Activated CD4-positive, alpha-beta T cell treated with anti-CD3 and anti-CD28 coated beads, Interleukin-2, Interleukin-6, amounts not matched to agents 100 ng/mL and 50 ng/mL, durations not matched to agents 16 hours and 8 hours (primary cell): ENCODE data around the gene ATP2A2.
"Not testable (repeated sequence)": the region's sequence is repeated elsewhere in the genome, so short reads cannot be mapped to it uniquely, and the experiment has no call there.

ENCODE experiments used
- DNase-seq: peaks from one replicate; pipeline ENCODE4 v3.0.0-alpha.2; 2020

The ATP2A2 gene

DNA sequence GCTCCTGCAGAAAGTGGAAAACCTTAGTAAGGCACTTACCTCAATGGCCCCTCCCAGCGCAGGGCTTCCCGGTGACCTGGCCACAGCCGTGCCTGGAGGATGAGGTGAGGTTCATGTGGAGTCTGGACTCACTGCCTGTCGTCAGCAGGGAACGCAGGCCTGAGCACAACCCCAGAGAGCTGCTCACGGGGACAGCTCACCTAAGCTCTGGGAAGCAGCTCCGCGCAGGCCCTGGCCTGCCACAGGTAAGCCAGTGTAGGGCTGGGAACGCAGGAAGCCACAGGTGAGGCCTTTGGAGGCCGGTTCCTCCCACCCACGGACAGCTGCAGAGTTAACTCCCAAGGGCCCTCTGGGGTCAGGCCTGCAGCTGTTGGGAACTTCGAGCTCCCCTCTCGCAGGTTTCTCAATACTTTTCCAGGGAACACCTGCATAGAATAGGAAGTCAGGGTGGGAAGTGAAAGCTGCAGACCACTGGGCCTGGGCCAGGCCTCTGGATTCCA, 89.7 kb downstream of the ATP2A2 start:
- DNase-seq: no peak

DNA sequence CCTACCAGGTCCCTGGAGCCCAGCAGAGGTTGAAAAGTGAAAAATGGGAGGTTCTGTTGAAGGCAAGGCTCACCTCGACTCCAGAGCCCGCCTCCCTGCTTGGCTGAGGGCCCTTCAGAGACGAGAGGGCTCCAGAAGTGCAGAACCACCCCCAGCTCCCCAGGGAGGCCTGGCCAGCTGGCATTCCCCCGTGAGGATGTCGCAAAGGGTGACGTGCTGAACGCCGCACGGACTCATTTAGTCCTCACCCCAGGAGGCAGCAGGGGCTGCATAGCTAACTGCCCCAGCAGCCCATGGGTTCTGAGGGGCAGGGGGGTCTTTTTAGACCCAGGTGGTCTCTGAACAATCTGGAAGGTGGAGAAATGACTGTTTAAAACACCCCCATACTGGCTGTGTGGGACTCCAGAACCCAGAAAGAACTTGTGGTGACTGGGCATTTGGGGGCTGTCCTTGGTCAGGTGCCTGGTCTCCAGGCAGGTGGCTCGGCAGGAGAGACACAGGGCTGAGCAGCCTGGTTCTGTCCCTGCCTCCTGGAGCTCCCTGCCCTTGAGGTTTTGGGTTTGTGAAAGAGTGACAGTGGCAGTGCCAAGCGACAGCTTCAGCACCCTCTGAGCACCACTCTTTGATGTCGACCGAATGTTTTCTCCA, 90.5 kb downstream of the ATP2A2 start:
- no peak for DNase-seq

DNA sequence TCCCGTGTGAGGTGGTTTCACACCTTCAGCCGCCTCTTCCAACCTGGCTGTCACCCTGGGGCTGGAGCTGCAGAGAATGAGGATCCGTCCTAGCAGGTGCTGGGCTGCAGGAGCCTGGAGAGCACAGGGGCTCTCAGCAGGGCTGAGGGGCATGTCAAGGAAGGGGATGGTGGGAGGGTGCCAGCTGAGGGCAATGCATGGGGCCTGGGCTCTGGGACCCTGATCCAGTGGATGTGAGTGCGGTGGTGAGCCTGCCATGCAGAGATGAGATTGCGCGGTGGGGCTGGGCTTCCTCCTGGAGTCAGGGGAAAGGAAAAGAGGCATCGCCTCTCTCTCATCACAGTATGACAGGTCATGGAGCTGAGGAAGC, 91.0 kb downstream of the ATP2A2 start:
- no peak for DNase-seq

DNA sequence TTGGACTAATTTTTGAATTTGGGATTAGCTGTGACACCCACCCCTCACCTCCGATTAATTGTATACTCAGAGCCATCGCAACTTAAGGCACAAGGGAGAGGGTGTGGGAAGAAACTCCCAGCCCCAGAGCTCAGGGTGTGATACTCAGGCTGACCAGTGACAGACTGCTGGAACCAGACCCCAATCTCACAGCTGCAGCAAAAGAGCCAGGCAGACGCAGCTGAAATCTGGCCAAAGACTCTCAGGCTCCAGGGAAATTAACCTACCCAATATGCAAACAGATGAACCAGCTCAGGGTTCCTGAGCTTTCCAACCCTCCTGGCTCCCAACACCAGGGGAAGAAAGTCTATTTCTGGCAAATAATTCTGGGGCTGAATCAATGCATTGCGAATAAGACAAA, 92.0 kb downstream of the ATP2A2 start:
- no peak for DNase-seq

DNA sequence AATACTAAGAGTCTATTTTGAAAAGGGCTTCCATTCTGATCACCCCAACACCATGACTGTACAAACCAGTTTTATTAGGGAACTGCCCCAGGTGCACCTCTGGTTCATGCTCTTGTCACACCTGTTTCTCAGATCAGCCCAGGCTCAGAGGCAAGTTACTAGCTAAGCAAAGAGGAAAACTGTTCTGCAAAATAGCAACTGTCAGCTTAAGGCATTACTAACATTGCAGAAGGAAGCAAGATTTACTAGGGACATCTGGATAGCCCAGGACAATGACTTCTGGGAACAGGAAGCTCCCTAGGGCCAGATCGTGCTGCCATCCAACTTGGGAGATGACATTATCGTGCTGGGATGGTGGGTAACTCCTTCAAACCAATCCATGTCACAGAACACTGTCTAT, 92.4 kb downstream of the ATP2A2 start:
- DNase-seq: no peak

DNA sequence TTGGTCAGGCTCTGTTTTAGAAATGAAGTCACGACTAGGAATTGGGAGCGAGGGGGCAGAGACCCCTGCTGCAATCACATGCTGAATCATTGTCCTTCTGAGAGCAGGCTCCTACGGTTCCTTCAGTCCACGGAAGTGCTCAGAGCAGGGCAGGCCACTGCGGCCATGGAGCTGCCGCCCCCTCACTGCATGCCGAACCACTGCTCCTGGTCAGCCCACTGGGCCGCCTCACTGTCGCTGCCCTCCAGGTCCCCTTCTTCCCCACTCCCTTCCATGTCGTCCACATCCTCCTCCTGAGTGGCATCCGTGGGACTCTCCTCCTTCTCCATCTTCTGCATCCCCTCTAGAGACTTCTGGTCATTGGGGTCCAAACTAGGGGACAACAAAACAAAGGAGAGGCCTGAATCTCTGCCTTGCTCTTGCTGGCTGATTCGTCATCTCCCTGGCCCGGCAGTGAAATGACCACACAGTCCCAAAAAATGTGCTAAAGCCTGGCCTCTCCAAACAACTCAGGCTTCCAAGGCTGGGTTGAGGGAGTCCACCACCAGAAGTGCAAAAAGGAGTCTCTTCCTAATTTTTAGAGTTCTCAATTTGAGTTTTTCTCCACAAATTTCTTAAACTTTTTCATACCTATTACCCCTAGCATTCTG, 93.0 kb downstream of the ATP2A2 start:
- DNase-seq: no peak

DNA sequence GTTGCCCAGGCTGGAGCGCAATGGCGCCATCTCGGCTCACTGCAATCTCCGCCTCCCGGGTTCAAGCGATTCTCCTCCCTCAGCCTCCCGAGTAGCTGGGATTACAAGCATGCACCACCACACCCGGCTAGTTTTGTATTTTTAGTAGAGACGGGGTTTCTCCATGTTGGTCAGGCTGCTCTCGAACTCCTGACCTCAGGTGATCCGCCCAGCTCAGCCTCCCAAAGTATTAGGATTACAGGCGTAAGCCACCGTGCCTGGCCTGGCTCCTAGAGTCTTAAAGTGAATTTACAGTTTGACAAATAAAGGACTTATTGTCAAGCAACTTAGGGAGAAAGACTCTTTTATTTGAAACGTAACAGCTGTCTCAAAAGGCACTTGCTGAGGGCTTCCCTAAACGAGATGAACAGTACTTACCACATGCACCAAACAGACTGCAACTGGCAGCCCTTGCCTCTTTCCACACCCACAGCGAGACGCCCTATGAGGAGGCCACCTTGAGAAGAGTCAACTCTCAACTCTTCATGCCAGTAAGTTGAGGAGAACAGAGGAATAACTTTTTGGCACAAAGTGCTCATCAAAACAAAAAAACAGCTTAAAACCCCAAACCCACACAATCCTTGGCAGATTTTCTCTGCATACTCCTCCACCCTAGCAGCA, 97.2 kb downstream of the ATP2A2 start:
- not testable (repeated sequence) for DNase-seq

DNA sequence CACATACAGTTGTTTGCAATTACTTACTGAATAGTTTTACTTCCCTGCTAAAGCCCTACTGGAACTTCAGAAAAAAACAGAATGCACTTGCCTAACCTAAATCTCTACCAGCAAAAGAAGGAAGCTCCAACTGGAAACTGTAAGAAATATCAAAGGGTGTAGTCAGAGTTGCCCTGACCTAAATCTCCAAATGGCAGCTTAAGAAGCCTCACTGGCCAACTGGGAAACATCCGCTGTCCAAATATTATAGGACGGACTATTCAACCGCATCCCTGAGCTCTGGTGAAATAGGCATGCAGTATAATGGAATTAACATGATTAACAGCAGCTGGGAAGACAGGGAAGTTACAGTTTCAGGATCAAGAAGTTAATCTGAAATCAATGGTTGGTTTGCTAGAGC, 98.2 kb downstream of the ATP2A2 start:
- DNase-seq: no peak

DNA sequence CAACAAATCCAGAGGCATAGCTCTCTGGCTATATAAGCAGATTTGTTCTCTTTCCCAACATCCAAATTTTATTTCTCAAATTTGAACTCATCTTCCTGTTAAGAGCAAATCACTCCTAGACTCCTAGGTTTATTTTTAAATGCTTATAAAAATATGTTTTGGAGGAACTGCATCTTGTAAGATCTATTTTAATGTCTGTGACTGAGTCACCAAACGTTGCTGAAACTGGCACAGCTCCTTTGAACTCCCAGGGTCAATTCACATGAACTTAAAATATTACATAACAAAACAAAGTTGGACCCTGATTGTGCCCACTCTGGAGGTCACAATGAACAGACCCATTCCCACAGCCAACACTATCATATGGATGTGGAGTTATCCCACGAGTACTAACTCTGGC, 98.6 kb downstream of the ATP2A2 start:
- DNase-seq: no peak

DNA sequence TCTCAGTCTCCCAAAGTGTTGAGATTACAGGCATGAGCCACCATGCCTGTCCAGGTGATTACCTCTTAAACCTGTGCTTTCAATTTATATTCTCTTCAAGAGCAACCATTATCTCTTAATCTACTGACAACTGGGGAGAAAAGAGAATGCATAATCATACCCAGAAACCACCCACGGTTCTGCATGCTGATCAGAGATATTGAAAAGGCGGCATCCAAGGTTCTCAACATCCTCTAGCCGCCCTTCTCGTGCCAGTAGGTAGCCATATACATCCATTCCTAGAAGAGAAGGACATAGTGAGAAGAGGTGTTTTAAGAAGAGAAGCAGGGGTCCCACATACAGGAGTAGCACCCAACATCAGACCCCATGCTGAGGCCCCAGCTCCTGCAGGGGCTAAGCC, 101.6 kb downstream of the ATP2A2 start:
- DNase-seq: peak; percentile 43
